GM19438 (cell line): Measurements from ENCODE around the gene KIF24.
"Not testable (repeated sequence)": the region's sequence is repeated elsewhere in the genome, so short reads cannot be mapped to it uniquely, and the experiment has no call there.

Experiments
- ATAC-seq: cut with Tn5 transposase; IDR thresholded peaks from one replicate; pipeline ENCODE4 v1.9.1; 2021; ENCODE audit warnings: low read depth; ENCODE audit not compliant: unreplicated experiment

Gene KIF24

GRCh38 chr9:34328987-34329832 is at the start of gene KIF24, which contains the start of gene NUDT2:
TSS of gene KIF24 (minus strand) at chr9:34329268. CDS start at chr9:34311346, 17,922 bp downstream.
TSS of gene NUDT2 (plus strand) at chr9:34329569. CDS start at chr9:34339040, 9,471 bp downstream.
- peak; percentile 94 for ATAC-seq

GRCh38 chr9:34378376-34379060 is 49.5 kb upstream of the KIF24 start:
- no peak for ATAC-seq

GRCh38 chr9:34377404-34377746 is 48.3 kb upstream of the KIF24 start:
- no peak for ATAC-seq

- peak; percentile 83 for ATAC-seq
Observed at GRCh38 chr9:34376596-34377403, 47.7 kb upstream of the KIF24 start, which contains the start of gene MYORG. TSS of gene MYORG (minus strand) at chr9:34376898. CDS start at chr9:34372943, 3,955 bp downstream.

- peak; percentile 31 for ATAC-seq
Observed at GRCh38 chr9:34375901-34376595, 47.0 kb upstream of the KIF24 start.

GRCh38 chr9:34374905-34375552 is 46.0 kb upstream of the KIF24 start:
- no peak for ATAC-seq

- no peak for ATAC-seq
Observed at GRCh38 chr9:34374339-34374738, 45.3 kb upstream of the KIF24 start.

GRCh38 chr9:34373749-34374148 is 44.7 kb upstream of the KIF24 start:
- no peak for ATAC-seq

- ATAC-seq: no peak
Observed at GRCh38 chr9:34372467-34373011, 43.5 kb upstream of the KIF24 start.

- no peak for ATAC-seq
Observed at GRCh38 chr9:34371886-34372466, 42.9 kb upstream of the KIF24 start.

GRCh38 chr9:34370970-34371880 is 42.2 kb upstream of the KIF24 start:
- ATAC-seq: no peak

- ATAC-seq: no peak
Observed at GRCh38 chr9:34370335-34370969, 41.4 kb upstream of the KIF24 start.

GRCh38 chr9:34369636-34370035 is 40.6 kb upstream of the KIF24 start:
- no peak for ATAC-seq

- not testable (repeated sequence) for ATAC-seq
Observed at GRCh38 chr9:34368796-34369195, 39.7 kb upstream of the KIF24 start.

- ATAC-seq: not testable (repeated sequence)
Observed at GRCh38 chr9:34367751-34368410, 38.8 kb upstream of the KIF24 start.

- no peak for ATAC-seq
Observed at GRCh38 chr9:34366365-34366764, 37.3 kb upstream of the KIF24 start.

- no peak for ATAC-seq
Observed at GRCh38 chr9:34365282-34365681, 36.2 kb upstream of the KIF24 start.
